ENCODE measurements around the gene NDFIP2.

DNA sequence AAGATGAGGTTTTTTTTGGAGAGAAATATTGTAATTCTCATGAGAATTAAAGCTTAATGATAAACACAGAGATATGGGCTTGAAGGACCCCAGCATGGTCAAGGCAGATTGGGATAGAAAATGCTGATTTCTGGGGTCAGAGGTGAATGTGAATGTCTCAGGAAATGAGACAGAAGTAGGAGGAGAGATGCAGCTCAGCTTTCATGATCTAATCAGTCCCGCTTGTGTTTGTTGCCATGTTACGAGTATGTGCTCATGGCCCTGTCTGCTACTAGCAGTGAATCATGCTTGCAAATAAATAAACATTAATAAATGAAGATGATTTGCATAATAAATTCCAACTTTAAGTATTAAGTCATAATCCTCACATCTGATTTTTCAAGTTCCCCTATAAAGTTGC lies 23.0 kb upstream of the NDFIP2 start:
- TF ChIP-seq, protein P1, sequence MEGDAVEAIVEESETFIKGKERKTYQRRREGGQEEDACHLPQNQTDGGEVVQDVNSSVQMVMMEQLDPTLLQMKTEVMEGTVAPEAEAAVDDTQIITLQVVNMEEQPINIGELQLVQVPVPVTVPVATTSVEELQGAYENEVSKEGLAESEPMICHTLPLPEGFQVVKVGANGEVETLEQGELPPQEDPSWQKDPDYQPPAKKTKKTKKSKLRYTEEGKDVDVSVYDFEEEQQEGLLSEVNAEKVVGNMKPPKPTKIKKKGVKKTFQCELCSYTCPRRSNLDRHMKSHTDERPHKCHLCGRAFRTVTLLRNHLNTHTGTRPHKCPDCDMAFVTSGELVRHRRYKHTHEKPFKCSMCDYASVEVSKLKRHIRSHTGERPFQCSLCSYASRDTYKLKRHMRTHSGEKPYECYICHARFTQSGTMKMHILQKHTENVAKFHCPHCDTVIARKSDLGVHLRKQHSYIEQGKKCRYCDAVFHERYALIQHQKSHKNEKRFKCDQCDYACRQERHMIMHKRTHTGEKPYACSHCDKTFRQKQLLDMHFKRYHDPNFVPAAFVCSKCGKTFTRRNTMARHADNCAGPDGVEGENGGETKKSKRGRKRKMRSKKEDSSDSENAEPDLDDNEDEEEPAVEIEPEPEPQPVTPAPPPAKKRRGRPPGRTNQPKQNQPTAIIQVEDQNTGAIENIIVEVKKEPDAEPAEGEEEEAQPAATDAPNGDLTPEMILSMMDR (IDR thresholded peaks at IDR 0.05) = no peak
- no peak for TF ChIP-seq POLR2A (IDR thresholded peaks at IDR 0.05)
